ENCODE data around the gene CCT7. TPM values are rescaled to one million over a fixed set of nuclear protein-coding genes. Genes with fewer than 3 reads are reported as not detected.

The CCT7 gene
- total RNA-seq, 1 experiment from 2014 or later, result 637 TPM

DNA sequence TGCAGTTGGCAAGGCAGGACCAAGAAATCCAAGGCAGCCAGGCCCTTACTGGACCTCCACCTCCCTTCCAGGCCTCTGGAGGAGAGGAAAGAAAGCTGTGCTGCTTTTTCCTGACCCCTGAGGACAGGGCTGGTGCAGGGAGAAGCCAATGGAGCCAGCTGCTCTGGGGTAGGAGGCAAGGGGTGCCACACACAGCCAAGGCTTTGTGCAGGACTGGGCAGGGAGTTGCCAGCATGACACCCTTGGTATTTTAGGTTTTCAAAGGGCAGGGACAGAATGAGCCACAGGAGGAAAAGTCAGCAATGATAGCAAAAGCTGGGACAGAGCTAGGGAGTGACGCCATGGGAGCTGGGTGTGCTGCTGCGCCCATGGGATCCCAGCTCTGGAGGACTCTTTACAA is 22.9 kb downstream of the CCT7 start:
- ChIA-PET RAD21 (ENCODE audit: low non-redundant PET in 1 of 2, low total read pairs in 2 of 2, uncharacterized antibody in 2 of 2, unreplicated experiment in 2 of 2) (no interaction called here), CTCF (interaction anchor here (1.0 kb wide), 1 partner anchor 11 kb away, joined by 6 read pairs; no protein-coding TSS in a partner anchor), POLR2A (interaction anchor here (1.7 to 1.8 kb wide), 2 partner anchors 12 to 24 kb away, joined by 3 to 5 read pairs; partner anchors contain the start of gene PRADC1)
- ATAC-seq (no peak), DNase-seq (ENCODE audit: low read depth, low spot score) (no peak)
- no peak overlapping the region for H3K4me2 ChIP-seq (ENCODE audit: low read length)
- H3K9ac ChIP-seq (ENCODE audit: low read length), result no peak overlapping the region
- no peaks in the 10 kb centered on the region for H3K27me3 ChIP-seq (ENCODE audit: insufficient read depth, low read length)
- no peak overlapping the region for H2AFZ ChIP-seq (ENCODE audit: low read depth, low read length, poor library complexity, severe bottlenecking)
- H3K4me1 ChIP-seq (ENCODE audit: control insufficient read depth in 1 of 2, insufficient read depth in 2 of 2, low read length in 2 of 2), result no peaks in the 10 kb centered on the region
- no peaks in the 10 kb centered on the region for H3K79me2 ChIP-seq (ENCODE audit: insufficient read depth, low read length)
- no peak overlapping the region for H3K27ac ChIP-seq (ENCODE audit: low read depth, low read length)
- TF ChIP-seq POLR2A (IDR thresholded peaks at IDR 0.05; ENCODE audit: borderline replicate concordance, extremely low read depth, insufficient read depth, insufficient read length), result no peak
- TF ChIP-seq SP1 (IDR thresholded peaks at IDR 0.05; ENCODE audit: low read depth), result no peak
- TF ChIP-seq, protein P1, sequence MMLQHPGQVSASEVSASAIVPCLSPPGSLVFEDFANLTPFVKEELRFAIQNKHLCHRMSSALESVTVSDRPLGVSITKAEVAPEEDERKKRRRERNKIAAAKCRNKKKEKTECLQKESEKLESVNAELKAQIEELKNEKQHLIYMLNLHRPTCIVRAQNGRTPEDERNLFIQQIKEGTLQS (IDR thresholded peaks at IDR 0.05), result no peak
- no peak for TF ChIP-seq SIN3A (IDR thresholded peaks at IDR 0.05; ENCODE audit: low read depth)
- no peaks in the 10 kb centered on the region for H3K9me2 ChIP-seq (ENCODE audit: insufficient read depth)
- BruUV-seq (replicated peaks), result no TSS peak
- H3K36me3 ChIP-seq (ENCODE audit: control insufficient read depth in 1 of 2, insufficient read depth in 2 of 2, low read length in 2 of 2), result peaks cover 19 to 21% of the 10 kb centered on the region in 2 experiments; a peak in 3 of 4 replicates
- H3K9me3 ChIP-seq (ENCODE audit: control insufficient read depth in 1 of 2, insufficient read depth in 1 of 2, low read depth in 1 of 2, low read length in 2 of 2), result no peaks in the 10 kb centered on the region
- H3K4me3 ChIP-seq (replicated peaks in 1 of 2; ENCODE audit: low read depth in 1 of 2, low read length in 2 of 2), result no peak overlapping the region
- no peaks in the 10 kb centered on the region; the same call in 1 of the 2 replicates for H4K20me1 ChIP-seq (ENCODE audit: insufficient read depth)
- intact Hi-C loops (cut with micrococcal nuclease), result no loop called here

DNA sequence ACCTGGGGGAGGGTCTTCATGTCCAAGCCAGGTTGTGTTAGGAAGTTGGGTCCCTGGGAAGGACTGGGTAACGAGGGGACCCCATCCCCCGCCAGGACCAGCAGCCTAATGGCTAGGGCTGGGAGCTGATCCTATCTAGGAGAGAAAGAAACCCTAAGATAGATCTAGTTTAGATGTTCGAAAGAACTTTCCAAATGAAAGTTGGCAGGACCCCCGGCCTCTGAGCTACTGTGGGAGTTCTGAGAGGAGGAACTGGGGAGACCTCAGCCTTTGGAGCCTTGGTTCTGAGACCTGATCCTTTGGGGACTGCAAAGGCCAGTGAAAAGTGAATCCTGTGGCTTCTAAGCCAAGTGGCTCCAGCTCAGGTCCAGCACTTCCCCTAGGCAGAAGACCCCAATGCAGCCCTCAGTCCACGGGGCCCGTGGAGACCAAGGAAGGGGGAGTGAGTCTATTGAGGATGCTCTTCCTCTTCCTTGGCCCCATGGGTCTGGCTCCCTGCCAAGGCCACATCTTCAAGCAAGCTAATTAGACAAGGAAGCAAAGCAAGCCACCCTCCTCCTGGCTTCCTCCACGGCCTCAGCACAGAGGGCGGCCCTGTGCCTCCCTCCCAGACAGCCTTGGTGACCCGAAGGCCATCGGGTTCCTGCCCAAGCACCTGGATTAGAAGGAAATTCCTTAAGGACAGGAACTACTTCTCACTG is 23.5 kb downstream of the CCT7 start:
- ATAC-seq, result no peak
- BruUV-seq (replicated peaks), result no TSS peak
- Histone ChIP-seq H3K4me2 (ENCODE audit: low read length) (no peak overlapping the region), H3K9me2 (ENCODE audit: insufficient read depth) (no peaks in the 10 kb centered on the region), H3K9ac (ENCODE audit: low read length) (no peak overlapping the region), H3K27ac (ENCODE audit: low read depth, low read length) (no peak overlapping the region), H4K20me1 (ENCODE audit: insufficient read depth) (no peaks in the 10 kb centered on the region; the same call in 1 of the 2 replicates), H3K79me2 (ENCODE audit: insufficient read depth, low read length) (no peaks in the 10 kb centered on the region), H3K27me3 (ENCODE audit: insufficient read depth, low read length) (no peaks in the 10 kb centered on the region), H3K4me1 (ENCODE audit: control insufficient read depth in 1 of 2, insufficient read depth in 2 of 2, low read length in 2 of 2) (no peaks in the 10 kb centered on the region), H3K4me3 (replicated peaks in 1 of 2; ENCODE audit: low read depth in 1 of 2, low read length in 2 of 2) (no peak overlapping the region), H3K36me3 (ENCODE audit: control insufficient read depth in 1 of 2, insufficient read depth in 2 of 2, low read length in 2 of 2) (peaks cover 17 to 18% of the 10 kb centered on the region in 2 experiments; a peak in 3 of 4 replicates), H3K9me3 (ENCODE audit: control insufficient read depth in 1 of 2, insufficient read depth in 1 of 2, low read depth in 1 of 2, low read length in 2 of 2) (no peaks in the 10 kb centered on the region), H2AFZ (ENCODE audit: low read depth, low read length, poor library complexity, severe bottlenecking) (no peak overlapping the region)
- ChIA-PET RAD21 (ENCODE audit: low non-redundant PET in 1 of 2, low total read pairs in 2 of 2, uncharacterized antibody in 2 of 2, unreplicated experiment in 2 of 2) (no interaction called here), POLR2A (interaction anchor here (1.7 to 1.8 kb wide), 2 partner anchors 13 to 24 kb away, joined by 3 to 5 read pairs; partner anchors contain the start of gene PRADC1), CTCF (interaction anchor here (1.0 kb wide), 1 partner anchor 11 kb away, joined by 6 read pairs; no protein-coding TSS in a partner anchor)
- intact Hi-C loops (cut with micrococcal nuclease), result no loop called here
- no peak for DNase-seq (ENCODE audit: low read depth, low spot score)
- TF ChIP-seq, protein P2, sequence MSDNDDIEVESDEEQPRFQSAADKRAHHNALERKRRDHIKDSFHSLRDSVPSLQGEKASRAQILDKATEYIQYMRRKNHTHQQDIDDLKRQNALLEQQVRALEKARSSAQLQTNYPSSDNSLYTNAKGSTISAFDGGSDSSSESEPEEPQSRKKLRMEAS (IDR thresholded peaks at IDR 0.05), result no peak
- TF ChIP-seq JUND (IDR thresholded peaks at IDR 0.05) (no peak), ZNF274 (IDR thresholded peaks at IDR 0.05; ENCODE audit: low read depth, low read length) (no peak), POLR2A (IDR thresholded peaks at IDR 0.05; ENCODE audit: borderline replicate concordance, extremely low read depth, insufficient read depth, insufficient read length) (no peak), SIN3A (IDR thresholded peaks at IDR 0.05; ENCODE audit: low read depth) (no peak)
- TF ChIP-seq, protein P3, sequence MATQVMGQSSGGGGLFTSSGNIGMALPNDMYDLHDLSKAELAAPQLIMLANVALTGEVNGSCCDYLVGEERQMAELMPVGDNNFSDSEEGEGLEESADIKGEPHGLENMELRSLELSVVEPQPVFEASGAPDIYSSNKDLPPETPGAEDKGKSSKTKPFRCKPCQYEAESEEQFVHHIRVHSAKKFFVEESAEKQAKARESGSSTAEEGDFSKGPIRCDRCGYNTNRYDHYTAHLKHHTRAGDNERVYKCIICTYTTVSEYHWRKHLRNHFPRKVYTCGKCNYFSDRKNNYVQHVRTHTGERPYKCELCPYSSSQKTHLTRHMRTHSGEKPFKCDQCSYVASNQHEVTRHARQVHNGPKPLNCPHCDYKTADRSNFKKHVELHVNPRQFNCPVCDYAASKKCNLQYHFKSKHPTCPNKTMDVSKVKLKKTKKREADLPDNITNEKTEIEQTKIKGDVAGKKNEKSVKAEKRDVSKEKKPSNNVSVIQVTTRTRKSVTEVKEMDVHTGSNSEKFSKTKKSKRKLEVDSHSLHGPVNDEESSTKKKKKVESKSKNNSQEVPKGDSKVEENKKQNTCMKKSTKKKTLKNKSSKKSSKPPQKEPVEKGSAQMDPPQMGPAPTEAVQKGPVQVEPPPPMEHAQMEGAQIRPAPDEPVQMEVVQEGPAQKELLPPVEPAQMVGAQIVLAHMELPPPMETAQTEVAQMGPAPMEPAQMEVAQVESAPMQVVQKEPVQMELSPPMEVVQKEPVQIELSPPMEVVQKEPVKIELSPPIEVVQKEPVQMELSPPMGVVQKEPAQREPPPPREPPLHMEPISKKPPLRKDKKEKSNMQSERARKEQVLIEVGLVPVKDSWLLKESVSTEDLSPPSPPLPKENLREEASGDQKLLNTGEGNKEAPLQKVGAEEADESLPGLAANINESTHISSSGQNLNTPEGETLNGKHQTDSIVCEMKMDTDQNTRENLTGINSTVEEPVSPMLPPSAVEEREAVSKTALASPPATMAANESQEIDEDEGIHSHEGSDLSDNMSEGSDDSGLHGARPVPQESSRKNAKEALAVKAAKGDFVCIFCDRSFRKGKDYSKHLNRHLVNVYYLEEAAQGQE (IDR thresholded peaks at IDR 0.05; ENCODE audit: low read depth), result no peak
- TF ChIP-seq, protein P4, sequence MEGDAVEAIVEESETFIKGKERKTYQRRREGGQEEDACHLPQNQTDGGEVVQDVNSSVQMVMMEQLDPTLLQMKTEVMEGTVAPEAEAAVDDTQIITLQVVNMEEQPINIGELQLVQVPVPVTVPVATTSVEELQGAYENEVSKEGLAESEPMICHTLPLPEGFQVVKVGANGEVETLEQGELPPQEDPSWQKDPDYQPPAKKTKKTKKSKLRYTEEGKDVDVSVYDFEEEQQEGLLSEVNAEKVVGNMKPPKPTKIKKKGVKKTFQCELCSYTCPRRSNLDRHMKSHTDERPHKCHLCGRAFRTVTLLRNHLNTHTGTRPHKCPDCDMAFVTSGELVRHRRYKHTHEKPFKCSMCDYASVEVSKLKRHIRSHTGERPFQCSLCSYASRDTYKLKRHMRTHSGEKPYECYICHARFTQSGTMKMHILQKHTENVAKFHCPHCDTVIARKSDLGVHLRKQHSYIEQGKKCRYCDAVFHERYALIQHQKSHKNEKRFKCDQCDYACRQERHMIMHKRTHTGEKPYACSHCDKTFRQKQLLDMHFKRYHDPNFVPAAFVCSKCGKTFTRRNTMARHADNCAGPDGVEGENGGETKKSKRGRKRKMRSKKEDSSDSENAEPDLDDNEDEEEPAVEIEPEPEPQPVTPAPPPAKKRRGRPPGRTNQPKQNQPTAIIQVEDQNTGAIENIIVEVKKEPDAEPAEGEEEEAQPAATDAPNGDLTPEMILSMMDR (IDR thresholded peaks at IDR 0.05 in 2 of 3, conservative IDR thresholded peaks at IDR 0.05 in 1 of 3; ENCODE audit: borderline replicate concordance in 1 of 3, insufficient read depth in 1 of 3, low read depth in 2 of 3, low read length in 2 of 3), result no peak

Measured in HCT116 (cell line).